A204.1 (cell line): ENCODE results near the gene ENTPD2.

Experiments used
- FAIRE-seq: peaks from 2 replicates; lab custom pipeline; 2012; peaks lifted over from hg19 to GRCh38; lab: Jason Lieb, UNC

The ENTPD2 gene

DNA sequence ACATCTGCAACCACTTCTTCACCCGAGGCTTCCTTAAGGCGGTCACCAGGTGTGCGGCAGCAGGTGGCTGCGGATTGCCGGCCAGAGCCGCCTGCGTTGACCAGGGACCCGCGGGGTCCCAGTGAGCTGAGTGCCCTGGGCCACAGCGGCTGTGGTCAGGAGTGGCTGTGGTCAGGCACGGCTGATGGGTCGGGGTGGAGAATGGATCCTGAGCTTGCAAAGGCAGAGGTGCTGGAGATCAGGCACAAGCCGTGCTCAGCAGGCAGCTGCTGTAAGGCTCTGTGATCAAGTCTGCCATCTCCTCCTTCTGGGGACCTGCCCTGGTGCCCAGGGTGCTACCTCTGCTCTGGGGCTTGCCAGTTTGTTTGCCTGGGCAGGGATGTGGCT, 25.5 kb upstream of the ENTPD2 start:
- FAIRE-seq = no peak

DNA sequence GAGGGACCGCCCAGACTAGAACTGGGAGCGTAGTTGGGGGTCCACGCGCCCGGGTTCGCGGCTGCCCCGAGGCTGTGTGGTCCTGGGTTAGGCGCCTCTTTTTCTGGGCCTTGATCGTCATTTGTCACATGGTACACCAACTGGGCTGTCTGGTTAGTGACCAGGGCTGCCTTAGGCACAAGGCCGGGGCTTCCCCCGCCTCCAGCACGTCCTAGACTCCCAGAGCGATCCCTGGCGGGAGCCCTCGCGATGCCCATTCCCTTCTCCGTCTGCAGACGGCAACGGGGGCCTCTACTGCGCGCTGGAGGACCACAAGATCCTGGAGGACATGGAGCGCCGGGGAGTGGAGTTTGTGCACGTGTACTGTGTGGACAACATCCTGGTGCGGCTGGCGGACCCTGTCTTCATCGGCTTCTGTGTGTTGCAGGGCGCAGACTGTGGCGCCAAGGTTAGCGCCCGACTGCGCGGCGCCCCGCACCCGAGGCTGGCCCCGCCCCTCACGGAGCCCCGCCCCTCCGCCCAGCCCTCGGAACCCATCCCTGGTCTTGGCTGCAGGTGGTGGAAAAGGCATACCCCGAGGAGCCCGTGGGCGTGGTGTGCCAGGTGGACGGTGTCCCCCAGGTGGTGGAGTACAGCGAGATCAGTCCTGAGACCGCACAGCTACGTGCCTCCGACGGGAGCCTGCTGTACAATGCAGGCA, 25.0 kb upstream of the ENTPD2 start:
- no peak for FAIRE-seq

DNA sequence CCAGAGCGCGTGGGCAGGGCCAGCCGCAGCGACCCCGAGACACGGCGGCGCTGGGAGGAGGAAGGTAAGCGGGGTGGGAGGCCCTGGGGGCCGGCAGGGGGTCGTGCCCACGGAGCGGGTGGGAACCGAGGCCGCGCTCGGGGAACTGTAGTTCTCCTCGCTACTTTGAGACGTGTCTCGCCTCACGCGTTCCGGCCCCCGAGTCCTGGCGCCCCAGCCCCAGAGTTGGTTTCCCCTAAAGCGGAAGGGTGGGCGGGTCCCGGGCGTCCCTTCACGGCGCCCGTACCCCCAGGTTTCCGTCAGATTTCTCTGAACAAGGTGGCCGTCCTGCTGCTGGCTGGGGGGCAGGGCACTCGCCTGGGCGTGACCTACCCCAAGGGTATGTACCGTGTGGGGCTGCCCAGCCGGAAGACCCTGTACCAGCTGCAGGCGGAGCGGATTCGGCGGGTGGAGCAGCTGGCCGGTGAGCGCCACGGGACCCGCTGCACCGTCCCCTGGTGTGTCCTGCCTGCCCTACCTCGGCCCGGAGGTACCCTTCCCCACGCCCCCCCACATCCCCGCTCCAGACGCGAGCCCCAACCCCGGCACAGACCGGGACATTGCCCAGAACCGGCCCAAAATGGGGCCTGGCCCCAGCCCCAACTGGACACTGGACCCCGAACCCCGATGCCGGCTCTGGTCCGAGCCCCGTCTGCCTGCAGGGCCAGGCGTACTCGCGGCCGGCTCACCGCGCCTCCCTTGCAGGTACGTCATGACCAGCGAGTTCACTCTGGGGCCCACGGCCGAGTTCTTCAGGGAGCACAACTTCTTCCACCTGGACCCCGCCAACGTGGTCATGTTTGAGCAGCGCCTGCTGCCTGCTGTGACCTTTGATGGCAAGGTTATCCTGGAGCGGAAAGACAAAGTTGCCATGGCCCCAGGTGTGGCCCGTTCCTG, 24.2 kb upstream of the ENTPD2 start:
- FAIRE-seq = no peak

DNA sequence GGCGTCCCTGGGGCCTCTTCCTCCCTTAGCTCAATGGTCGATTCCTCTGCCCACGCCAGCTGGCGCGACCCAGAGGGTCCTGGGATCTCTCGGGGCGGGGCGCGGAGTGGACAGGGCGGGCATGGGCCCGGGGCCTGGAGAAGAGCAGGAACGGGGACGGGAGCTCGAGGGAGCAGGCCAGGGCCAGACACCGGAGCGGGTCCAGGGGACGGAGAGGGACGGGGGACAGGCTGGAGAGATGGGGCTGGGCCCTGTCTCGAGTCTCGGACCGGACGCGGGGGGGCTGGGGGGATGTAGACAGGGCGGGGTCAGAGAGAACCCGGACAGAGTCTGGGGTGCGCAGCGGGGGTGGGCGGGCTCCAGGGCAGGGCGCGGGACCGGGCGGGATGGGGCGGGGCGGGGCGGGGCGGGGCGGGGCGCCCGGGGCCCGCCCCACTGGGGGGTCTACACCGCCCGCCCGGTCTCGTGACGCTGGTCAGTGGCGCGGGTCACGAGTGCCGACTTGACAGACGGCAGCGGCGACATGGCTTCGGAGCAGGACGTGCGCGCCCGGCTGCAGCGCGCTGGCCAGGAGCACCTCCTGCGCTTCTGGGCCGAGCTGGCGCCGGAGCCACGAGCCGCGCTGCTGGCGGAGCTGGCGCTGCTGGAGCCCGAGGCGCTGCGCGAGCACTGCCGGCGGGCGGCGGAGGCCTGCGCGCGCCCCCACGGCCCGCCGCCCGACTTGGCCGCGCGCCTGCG, 23.3 kb upstream of the ENTPD2 start, which contains the start of gene UAP1L1:
Gene UAP1L1, plus strand, starts transcription at position 508 of the 738 bp plus-strand sequence. Its CDS starts 16 bp downstream, at position 524.
- FAIRE-seq = no peak

DNA sequence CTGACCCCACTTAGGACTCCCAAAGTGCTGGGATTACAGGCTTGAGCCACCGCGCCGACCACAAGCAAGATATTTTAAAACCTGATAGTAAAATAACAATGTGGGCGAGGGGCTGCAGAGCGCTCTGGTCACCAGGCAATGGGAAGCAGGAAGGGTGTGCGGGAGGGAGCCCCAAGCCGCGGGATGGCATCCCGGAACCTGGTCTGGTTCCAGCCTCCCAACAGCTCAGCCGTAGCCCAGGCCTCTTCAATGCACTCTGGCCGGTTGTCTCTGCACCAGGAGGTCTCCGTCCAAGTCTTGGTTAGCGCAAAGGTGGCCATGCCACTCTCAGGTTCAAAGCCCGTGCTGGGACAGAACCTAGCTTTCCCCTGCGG, 22.8 kb upstream of the ENTPD2 start:
- FAIRE-seq = no peak

DNA sequence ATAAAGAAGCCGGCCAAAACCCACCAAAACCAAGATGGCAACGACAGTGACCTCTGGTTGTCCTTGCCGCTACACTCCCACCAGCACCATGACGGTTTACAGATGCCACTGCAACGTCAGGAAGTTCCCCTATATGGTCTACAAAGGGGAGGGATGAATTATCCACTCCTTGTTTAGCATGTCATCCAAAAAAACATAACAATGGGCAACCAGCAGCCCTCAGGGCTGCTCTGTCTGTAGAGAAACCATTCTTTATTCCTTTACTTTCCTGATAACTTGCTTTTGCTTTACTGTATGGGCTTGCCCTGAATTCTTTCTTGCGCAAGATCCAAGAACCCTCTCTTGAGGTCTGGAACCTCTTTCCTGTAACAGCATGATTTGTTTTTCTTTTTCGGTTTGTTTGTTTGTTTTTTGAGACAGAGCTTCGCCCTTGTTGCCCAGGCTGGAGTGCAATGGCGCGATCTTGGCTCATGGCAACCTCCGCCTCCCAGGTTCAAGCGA, 21.5 kb upstream of the ENTPD2 start:
- no peak for FAIRE-seq

DNA sequence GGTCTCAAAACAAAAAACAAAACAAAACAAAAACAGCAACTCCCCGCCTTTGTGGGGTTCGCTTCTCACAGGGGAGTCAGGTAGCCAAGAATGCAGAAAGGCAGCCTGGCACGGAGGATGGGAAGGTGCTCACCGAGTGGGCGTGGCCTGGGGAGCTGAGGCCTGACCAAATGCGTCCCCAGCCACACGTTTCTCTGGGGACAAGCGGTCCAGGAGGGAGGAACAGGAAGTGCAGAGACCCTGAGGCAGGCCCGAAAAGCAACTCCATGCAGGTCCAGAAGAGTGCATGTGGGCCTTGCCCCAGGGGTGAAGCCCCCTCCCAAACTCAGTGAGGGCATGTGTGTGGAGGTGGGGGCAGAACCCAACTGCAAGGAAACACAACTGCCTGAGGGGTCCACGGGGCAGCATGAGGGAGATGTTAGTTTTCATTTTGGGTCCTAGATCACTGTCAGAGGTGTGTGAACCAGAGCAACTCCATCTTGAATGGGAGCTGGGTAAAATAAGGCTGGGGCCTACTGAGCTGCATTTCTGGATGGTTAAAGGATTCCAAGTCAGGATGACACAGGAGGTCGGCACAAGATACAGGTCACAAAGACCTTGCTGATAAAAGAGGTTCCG, 20.9 kb upstream of the ENTPD2 start:
- FAIRE-seq = no peak

DNA sequence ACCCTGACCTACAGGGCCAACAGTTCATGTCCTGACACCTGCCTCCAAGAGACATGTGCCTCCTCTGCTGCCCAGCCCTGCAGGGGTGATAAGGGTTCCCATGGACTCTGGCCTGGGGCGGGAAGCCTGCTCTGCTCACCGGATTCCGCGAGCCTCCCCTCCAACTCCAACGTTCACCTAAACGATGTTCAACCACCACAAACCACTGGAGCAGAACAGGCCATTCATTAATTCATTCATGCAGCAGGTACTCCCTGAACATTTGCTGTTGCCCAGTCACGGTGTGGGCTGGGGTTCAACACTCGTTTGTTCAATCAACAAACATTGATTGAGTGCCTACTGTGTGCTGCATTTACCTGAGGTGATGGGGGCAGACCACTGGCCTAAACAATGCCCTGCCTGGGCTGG, 20.1 kb upstream of the ENTPD2 start:
- no peak for FAIRE-seq

DNA sequence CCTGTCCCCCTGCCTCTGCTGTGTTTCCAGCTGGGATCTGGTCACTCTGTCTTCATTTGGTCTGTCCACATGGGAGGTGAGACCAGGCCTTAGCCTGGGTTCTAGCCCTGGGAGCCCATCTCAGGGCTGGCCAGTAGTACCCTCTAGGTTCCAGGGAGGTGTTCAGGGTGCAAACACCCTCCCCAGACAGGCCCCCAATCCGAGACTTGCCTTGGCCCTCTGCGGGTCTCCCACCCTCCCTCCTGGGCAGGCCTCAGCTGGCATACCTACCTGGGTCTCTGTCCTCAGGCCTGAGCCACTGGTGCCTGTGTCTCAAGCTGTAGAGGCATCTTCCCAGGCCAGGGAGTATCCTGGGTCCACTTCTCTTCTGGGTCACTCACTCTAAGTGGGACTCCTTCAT, 17.4 kb upstream of the ENTPD2 start:
- no peak for FAIRE-seq

DNA sequence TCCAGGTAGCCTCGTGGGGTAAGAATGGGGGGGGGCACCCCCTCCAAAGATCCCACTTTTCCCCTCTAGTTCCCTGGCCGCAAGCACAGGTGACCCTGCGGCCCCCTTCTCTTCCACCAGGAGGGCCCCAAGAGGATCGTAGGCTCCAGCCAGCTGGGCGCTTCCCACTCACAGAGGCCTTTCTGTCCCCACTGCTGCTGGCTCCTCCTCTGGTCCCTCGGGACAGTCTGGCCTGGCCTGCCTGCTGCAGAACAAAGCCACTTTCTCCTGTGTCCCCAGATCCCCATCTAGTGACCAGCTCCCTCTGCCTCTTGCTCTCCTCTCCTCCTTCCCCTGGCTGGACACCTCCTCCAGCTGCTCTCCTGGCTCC, 17.0 kb upstream of the ENTPD2 start:
- no peak for FAIRE-seq

DNA sequence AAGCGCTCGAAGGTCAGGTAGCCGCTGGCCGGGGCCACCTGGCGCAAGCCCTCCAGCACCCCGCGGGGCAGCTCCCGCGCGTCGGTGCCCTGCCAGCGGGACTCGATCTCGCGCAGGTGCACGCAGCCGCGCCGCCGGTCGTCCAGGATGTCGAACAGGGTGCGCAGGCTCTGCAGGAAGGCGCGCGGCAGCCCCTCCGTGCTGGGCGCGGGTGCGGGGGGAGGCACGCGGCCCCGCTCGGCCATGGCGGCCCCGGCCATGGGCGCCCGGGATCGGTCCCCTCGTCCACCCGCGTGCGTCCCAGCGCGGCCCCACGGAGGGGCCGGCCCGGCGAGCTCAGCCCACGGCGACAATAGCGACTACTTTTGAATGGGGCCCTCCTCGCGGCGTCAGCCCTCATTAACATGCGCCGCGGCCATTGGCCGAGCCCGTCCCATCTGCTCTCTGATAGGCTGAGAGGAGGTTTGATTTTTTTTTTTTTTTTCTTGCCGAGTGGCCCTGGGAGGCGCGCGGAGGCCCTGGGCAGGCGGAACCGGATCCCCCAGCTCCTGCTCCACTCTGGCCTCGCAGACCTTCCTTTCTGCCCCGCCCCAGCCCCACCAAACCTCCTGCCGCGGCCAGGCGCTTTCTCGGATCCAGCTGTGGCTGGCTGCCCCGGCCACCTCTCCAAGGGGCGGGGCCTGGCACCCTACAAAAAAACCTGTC, 16.5 kb upstream of the ENTPD2 start, which contains the start of gene SAPCD2:
Gene SAPCD2, minus strand, starts transcription at position 357 of the 705 bp plus-strand sequence. Its CDS starts 97 bp downstream, at position 260.
- peak; percentile 86 for FAIRE-seq

DNA sequence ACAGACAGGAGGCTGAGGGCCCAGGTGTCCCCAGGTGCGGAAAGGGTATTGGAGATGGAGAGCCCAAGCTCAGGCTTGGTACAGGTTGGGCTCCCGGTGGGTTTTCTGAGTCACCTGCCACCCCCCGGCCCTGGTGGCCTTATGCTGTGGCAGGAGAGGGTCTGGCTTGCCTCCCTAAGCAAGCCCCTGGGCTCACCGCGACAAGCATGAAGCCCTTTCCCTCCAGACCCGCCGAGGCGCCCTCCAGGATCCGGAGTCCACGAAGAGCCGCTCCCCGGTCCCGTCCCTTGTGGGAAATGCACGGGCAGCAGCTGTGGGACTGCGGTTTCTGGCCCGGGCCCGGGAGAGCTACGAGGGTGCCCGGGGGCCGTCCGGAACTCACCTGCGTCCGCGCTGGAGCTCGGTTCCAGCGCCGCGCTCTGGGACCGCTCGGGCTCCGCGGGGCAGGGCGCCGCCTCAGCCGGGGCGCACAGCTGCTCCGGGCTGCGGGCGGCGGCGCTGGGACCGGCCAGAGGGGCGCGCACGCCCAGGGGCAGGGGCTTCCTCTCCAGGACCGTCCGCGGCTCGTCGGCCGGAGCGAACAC, 15.7 kb upstream of the ENTPD2 start:
- FAIRE-seq = no peak

DNA sequence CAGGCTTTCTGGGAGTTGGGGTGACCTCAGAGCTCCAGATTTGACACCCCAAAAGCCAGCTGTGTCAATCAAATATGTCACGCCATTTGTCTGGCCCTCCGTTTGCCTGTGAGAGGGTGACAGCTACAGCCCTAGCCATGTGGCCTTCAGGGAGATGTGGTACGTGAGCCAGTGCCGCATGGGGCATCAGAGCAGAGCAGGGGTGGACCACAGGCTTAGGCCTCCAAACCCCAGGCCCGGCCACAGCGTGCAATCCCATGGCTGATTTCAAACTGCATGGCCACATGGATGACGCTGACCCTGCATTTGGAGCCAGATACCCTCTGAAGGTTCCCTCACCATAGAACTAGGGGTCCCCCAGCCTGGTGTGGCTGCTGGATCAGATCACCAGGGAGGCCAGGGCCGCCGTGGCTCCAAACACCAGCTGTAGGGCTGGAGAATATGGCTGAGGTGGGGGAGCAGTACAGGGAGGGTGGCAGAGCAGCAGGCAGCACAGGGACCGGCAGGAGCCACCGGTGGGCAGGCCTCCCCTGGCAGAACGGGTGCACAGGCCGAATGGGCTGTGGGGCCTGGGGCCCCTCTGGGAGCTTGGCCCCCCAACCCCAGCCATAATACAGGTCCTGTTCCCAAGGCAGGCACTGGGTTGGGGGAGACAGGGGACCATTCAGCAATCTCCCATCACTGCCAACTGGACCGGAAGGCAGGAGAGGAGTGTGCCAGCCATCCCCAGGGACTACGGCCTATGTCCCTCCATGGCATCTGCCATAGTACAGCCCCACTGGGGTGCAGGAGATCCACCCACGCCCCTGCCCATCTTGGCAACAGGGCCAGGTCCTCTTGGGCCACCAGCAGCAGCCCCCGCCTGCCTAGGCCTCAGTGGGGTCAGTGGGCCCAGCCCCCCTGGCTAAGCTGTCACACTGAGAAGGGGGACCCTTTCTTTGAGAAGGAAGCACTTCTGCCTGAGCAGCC, 15.0 kb upstream of the ENTPD2 start:
- FAIRE-seq = no peak

DNA sequence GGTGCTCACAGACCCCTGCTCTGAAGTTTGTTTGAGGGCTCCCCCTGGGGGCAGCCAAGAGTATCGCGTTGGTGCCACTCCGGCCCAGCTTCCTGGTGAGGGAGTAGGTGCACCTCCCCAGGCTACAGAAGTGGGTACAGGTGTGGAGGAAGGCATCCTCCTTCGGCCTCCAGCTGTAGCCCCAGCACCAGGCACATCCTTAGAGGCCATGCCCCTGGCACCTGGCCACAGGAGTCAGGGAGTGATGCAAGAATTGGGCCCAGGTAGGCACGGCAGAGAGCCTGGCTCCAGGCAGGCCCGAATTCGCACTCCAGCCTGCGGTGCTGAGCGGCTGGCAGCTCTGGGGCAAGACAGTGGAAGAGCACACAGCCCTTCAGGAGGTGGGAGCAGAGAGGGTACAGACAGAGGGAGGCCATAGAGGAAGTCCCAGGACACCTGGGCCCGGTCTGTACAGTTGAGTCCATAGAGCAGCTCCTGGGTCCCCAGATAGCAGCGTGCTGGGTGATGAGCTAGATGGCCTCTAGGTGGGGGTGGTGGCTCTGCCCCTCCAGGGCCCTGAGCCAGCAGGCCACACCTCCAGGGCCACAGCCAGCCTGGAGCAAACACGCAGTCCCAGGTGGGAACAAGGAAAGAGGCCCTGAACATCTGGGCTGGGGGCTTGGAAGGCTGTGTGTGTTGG, 14.1 kb upstream of the ENTPD2 start:
- FAIRE-seq = no peak

DNA sequence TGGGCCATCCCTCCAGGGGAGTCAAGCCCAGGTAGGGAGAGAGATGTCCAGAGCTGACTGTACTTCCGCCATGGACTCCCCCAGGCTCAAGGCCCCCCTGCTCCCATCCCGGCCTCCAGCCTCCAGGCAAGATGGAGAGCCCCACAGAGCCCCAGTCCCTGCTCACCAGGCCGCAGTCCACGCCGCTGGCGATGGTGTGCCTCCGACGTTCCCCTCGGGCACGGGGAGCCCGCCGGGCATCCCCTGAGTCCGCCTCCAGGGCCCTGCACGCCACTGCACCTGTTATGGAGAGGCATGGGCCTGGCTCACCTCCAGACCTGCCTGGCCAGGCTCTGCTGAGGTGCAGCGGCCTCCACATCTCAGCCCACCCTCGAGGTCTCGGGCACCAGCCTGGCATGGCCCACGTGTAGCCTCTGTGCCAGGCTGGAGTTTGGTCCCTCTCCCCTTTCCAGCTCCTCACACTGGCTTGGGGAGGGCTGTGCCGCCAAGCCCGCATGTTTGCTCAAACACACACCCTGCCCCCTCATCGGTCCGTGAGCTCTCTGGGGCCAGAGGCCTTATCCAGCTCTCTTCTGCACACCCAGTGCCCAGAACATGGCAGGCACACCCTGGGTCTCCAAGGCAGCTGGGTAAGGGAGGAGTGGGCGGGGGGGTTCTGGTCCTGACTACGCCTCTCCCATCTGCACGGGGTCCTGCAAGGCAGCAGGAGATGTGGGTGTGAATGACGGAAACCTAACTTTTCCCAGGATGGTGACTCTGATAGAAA, 12.4 kb upstream of the ENTPD2 start:
- FAIRE-seq = no peak

DNA sequence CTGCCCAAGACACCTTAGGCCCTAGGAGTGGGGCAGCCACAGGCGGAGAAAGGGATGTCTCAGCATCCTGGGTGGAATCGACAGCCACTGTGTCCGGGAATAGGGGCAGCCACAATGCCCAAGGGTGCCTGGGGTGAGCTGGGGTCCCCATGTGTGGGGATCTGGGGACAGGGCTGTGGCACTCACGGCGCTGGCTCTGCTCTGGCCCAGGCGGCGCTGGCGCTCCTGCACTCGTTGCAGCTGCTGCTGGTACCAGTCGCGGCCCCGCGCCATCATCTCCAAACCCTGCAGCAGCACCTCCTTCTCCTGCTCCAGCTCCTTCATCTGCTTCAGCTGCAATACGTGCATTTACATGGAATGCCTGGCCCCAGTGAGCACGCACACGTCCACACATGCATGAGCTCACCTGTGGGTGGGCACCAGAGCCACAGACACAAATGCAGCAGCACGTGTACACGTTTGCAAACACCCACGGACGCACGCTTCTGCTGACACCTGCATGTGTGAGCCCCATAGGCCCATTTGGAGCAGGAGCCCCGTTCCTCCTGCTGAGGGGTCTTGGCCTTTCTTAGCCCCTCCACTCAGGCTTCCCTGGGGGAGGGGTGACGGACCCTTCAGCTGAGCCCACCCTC, 11.6 kb upstream of the ENTPD2 start:
- FAIRE-seq = no peak

DNA sequence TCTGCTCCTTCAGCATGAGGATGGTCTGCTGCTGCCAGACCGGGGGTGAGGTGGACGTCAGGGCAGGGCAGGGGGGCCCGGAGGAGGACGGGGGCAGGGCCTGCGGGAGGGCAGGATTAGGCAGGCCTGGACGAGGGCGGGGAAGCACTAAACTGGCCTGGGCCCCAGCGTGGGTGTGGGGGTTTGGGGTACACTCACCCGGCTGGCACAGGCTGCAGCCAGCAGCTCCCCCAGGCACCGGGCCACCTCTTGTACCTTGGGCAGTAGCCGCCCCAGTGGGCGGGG, 11.0 kb upstream of the ENTPD2 start:
- no peak for FAIRE-seq
